WTC11 (cell line): ENCODE results near the gene VAMP2. TPM values are rescaled to one million over a fixed set of nuclear protein-coding genes. Genes with fewer than 3 reads are reported as not detected.

ENCODE experiments used
- ATF3 ChIP-seq: sonication (generic); formaldehyde crosslinking; conservative IDR thresholded peaks from 2 replicates; pipeline ENCODE4 v1.8.1; 2022; ENCODE audit warnings: mild to moderate bottlenecking, missing genetic modification reagents
- CREB1 ChIP-seq: sonication (generic); formaldehyde crosslinking; IDR thresholded peaks from 2 replicates; pipeline ENCODE4 v1.8.0; 2023; ENCODE audit warnings: mild to moderate bottlenecking, missing genetic modification reagents
- EMX1 ChIP-seq: fragments of 250-450 bp; sonication (Bioruptor Pico); IDR thresholded peaks from 2 replicates; pipeline ENCODE4 v1.8.0; 2021; ENCODE audit warnings: mild to moderate bottlenecking
- ESRRA ChIP-seq: sonication (generic); formaldehyde crosslinking; IDR thresholded peaks from 2 replicates; pipeline ENCODE4 v1.8.1; 2022; ENCODE audit warnings: mild to moderate bottlenecking, missing genetic modification reagents, borderline replicate concordance
- FOXJ3 ChIP-seq: sonication (generic); formaldehyde crosslinking; IDR thresholded peaks from 2 replicates; pipeline ENCODE4 v1.9.0; 2021; ENCODE audit warnings: missing genetic modification reagents, mild to moderate bottlenecking, borderline replicate concordance
- GABPB1 ChIP-seq: sonication (generic); formaldehyde crosslinking; IDR thresholded peaks from 2 replicates; pipeline ENCODE4 v1.8.1; 2023; ENCODE audit warnings: mild to moderate bottlenecking, missing genetic modification reagents
- IRF1 ChIP-seq: sonication (generic); formaldehyde crosslinking; IDR thresholded peaks from 2 replicates; pipeline ENCODE4 v1.8.0; 2023; ENCODE audit warnings: missing genetic modification reagents
- JAZF1 ChIP-seq: fragments of 250-450 bp; sonication (Bioruptor Pico); IDR thresholded peaks from 2 replicates; pipeline ENCODE4 v1.9.0; 2021; ENCODE audit warnings: moderate library complexity, mild to moderate bottlenecking, inconsistent platforms
- KAT7 ChIP-seq: sonication (generic); formaldehyde crosslinking; IDR thresholded peaks from 2 replicates; pipeline ENCODE4 v1.8.1; 2023; ENCODE audit warnings: missing genetic modification reagents, mild to moderate bottlenecking, borderline replicate concordance
- MXD4 ChIP-seq: fragments of 250-450 bp; sonication (Bioruptor Pico); IDR thresholded peaks from 2 replicates; pipeline ENCODE4 v1.8.0; 2021; ENCODE audit warnings: mild to moderate bottlenecking, moderate library complexity, borderline replicate concordance
- NFATC4 ChIP-seq: fragments of 250-450 bp; sonication (Bioruptor Pico); IDR thresholded peaks from 2 replicates; pipeline ENCODE4 v1.9.0; 2021; ENCODE audit warnings: mild to moderate bottlenecking
- NFYB ChIP-seq: sonication (generic); formaldehyde crosslinking; conservative IDR thresholded peaks from 2 replicates; pipeline ENCODE4 v1.8.0; 2022; ENCODE audit warnings: low read depth, missing genetic modification reagents
- PRRX2 ChIP-seq: fragments of 250-450 bp; sonication (Bioruptor Pico); IDR thresholded peaks from 2 replicates; pipeline ENCODE4 v1.8.0; 2021; ENCODE audit warnings: mild to moderate bottlenecking
- SOX15 ChIP-seq: fragments of 250-450 bp; sonication (Bioruptor Pico); IDR thresholded peaks from 2 replicates; pipeline ENCODE4 v1.9.0; 2021; ENCODE audit warnings: mild to moderate bottlenecking
- ZBTB21 ChIP-seq: sonication (generic); formaldehyde crosslinking; IDR thresholded peaks from 2 replicates; pipeline ENCODE4 v1.8.1; 2023; ENCODE audit warnings: mild to moderate bottlenecking, missing genetic modification reagents, borderline replicate concordance
- ZNF219 ChIP-seq: sonication (generic); formaldehyde crosslinking; IDR thresholded peaks from 2 replicates; pipeline ENCODE4 v1.8.0; 2023; ENCODE audit warnings: missing genetic modification reagents, mild to moderate bottlenecking, borderline replicate concordance
- ZNF263 ChIP-seq: sonication (generic); formaldehyde crosslinking; IDR thresholded peaks from 2 replicates; pipeline ENCODE4 v1.8.1; 2022; ENCODE audit warnings: low read depth, mild to moderate bottlenecking, moderate library complexity, missing genetic modification reagents
- ZNF281 ChIP-seq: sonication (generic); formaldehyde crosslinking; IDR thresholded peaks from 2 replicates; pipeline ENCODE4 v1.8.0; 2023; ENCODE audit warnings: mild to moderate bottlenecking, missing genetic modification reagents
- ZNF512 ChIP-seq: sonication (generic); formaldehyde crosslinking; IDR thresholded peaks from 2 replicates; pipeline ENCODE4 v1.8.1; 2022; ENCODE audit warnings: missing genetic modification reagents, borderline replicate concordance
- total RNA-seq: library from RNA; stranded (reverse); gene quantifications from 3 replicates; pipeline ENCODE4 v1.2.3, GENCODE V29; 2021
- TF ChIP-seq, protein P1 (sequence below): fragments of 250-450 bp; sonication (Bioruptor Pico); IDR thresholded peaks from 2 replicates; pipeline ENCODE4 v2.1.2; 2022; ENCODE audit warnings: mild to moderate bottlenecking, moderate library complexity
- TF ChIP-seq, protein P2 (sequence below): sonication (generic); formaldehyde crosslinking; IDR thresholded peaks from 2 replicates; pipeline ENCODE4 v1.8.1; 2023; ENCODE audit warnings: mild to moderate bottlenecking, moderate library complexity, missing genetic modification reagents
- TF ChIP-seq, protein P3 (sequence below): sonication (generic); formaldehyde crosslinking; IDR thresholded peaks from 2 replicates; pipeline ENCODE4 v1.8.1; 2022; ENCODE audit warnings: mild to moderate bottlenecking, missing genetic modification reagents, moderate library complexity, borderline replicate concordance
- TF ChIP-seq, protein P4 (sequence below): sonication (generic); formaldehyde crosslinking; IDR thresholded peaks from 2 replicates; pipeline ENCODE4 v1.8.0; 2022; ENCODE audit warnings: mild to moderate bottlenecking, missing genetic modification reagents
- TF ChIP-seq, protein P5 (sequence below): fragments of 250-450 bp; sonication (Bioruptor Pico); IDR thresholded peaks from 2 replicates; pipeline ENCODE4 v1.9.0; 2021; ENCODE audit warnings: mild to moderate bottlenecking

Gene VAMP2
- total RNA-seq, 1 experiment from 2014 or later, result 27.4 TPM

- TF ChIP-seq, protein P1, sequence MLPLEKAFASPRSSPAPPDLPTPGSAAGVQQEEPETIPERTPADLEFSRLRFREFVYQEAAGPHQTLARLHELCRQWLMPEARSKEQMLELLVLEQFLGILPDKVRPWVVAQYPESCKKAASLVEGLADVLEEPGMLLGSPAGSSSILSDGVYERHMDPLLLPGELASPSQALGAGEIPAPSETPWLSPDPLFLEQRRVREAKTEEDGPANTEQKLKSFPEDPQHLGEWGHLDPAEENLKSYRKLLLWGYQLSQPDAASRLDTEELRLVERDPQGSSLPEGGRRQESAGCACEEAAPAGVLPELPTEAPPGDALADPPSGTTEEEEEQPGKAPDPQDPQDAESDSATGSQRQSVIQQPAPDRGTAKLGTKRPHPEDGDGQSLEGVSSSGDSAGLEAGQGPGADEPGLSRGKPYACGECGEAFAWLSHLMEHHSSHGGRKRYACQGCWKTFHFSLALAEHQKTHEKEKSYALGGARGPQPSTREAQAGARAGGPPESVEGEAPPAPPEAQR (CRISPR knock-in tag), result no peak
- TF ChIP-seq ZNF219 (CRISPR knock-in tag), result peak; percentile 95
- TF ChIP-seq GABPB1 (CRISPR knock-in tag), result peak; percentile 85
- TF ChIP-seq, protein P2, sequence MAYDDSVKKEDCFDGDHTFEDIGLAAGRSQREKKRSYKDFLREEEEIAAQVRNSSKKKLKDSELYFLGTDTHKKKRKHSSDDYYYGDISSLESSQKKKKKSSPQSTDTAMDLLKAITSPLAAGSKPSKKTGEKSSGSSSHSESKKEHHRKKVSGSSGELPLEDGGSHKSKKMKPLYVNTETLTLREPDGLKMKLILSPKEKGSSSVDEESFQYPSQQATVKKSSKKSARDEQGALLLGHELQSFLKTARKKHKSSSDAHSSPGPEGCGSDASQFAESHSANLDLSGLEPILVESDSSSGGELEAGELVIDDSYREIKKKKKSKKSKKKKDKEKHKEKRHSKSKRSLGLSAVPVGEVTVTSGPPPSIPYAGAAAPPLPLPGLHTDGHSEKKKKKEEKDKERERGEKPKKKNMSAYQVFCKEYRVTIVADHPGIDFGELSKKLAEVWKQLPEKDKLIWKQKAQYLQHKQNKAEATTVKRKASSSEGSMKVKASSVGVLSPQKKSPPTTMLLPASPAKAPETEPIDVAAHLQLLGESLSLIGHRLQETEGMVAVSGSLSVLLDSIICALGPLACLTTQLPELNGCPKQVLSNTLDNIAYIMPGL (CRISPR knock-in tag), result peak; percentile 44; the same call in 1 of the 2 replicates
- peak; percentile 83 for TF ChIP-seq CREB1
- TF ChIP-seq NFATC4 (CRISPR knock-in tag), result peak; percentile 99
- peak; percentile 99 for TF ChIP-seq PRRX2 (CRISPR knock-in tag)
- peak; percentile 38; the same call in 1 of the 2 replicates for TF ChIP-seq ZNF263 (CRISPR knock-in tag)
- peak; percentile 85; the same call in 1 of the 2 replicates for TF ChIP-seq ATF3
- peak; percentile 94 for TF ChIP-seq ZBTB21 (CRISPR knock-in tag)
- TF ChIP-seq, protein P3, sequence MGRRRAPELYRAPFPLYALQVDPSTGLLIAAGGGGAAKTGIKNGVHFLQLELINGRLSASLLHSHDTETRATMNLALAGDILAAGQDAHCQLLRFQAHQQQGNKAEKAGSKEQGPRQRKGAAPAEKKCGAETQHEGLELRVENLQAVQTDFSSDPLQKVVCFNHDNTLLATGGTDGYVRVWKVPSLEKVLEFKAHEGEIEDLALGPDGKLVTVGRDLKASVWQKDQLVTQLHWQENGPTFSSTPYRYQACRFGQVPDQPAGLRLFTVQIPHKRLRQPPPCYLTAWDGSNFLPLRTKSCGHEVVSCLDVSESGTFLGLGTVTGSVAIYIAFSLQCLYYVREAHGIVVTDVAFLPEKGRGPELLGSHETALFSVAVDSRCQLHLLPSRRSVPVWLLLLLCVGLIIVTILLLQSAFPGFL (CRISPR knock-in tag), result peak; percentile 85
- peak; percentile 82 for TF ChIP-seq ZNF281
- TF ChIP-seq NFYB (CRISPR knock-in tag), result peak; percentile 40; the same call in 1 of the 2 replicates
- TF ChIP-seq MXD4, result no peak
- TF ChIP-seq, protein P4, sequence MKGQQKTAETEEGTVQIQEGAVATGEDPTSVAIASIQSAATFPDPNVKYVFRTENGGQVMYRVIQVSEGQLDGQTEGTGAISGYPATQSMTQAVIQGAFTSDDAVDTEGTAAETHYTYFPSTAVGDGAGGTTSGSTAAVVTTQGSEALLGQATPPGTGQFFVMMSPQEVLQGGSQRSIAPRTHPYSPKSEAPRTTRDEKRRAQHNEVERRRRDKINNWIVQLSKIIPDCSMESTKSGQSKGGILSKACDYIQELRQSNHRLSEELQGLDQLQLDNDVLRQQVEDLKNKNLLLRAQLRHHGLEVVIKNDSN (CRISPR knock-in tag), result peak; percentile 82
- peak; percentile 55; the same call in 1 of the 2 replicates for TF ChIP-seq ZNF512 (CRISPR knock-in tag)
- peak; percentile 97; the same call in 1 of the 2 replicates for TF ChIP-seq JAZF1 (CRISPR knock-in tag)
- peak; percentile 92; the same call in 1 of the 2 replicates for TF ChIP-seq KAT7 (CRISPR knock-in tag)
- peak; percentile 99 for TF ChIP-seq EMX1 (CRISPR knock-in tag)
- peak; percentile 93 for TF ChIP-seq IRF1 (CRISPR knock-in tag)
- peak; percentile 85; the same call in 1 of the 2 replicates for TF ChIP-seq FOXJ3
- TF ChIP-seq, protein P5, sequence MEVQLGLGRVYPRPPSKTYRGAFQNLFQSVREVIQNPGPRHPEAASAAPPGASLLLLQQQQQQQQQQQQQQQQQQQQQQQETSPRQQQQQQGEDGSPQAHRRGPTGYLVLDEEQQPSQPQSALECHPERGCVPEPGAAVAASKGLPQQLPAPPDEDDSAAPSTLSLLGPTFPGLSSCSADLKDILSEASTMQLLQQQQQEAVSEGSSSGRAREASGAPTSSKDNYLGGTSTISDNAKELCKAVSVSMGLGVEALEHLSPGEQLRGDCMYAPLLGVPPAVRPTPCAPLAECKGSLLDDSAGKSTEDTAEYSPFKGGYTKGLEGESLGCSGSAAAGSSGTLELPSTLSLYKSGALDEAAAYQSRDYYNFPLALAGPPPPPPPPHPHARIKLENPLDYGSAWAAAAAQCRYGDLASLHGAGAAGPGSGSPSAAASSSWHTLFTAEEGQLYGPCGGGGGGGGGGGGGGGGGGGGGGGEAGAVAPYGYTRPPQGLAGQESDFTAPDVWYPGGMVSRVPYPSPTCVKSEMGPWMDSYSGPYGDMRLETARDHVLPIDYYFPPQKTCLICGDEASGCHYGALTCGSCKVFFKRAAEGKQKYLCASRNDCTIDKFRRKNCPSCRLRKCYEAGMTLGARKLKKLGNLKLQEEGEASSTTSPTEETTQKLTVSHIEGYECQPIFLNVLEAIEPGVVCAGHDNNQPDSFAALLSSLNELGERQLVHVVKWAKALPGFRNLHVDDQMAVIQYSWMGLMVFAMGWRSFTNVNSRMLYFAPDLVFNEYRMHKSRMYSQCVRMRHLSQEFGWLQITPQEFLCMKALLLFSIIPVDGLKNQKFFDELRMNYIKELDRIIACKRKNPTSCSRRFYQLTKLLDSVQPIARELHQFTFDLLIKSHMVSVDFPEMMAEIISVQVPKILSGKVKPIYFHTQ (CRISPR knock-in tag), result peak; percentile 99
- no peak for TF ChIP-seq ESRRA (CRISPR knock-in tag)
- TF ChIP-seq SOX15 (CRISPR knock-in tag), result peak; percentile 95
Measured at GRCh38 chr17:8173056-8173870, 10.5 kb upstream of the VAMP2 start (continued).
